HG02870 (cell line): ENCODE data around the gene CD200.
A peak's percentile ranks its signal among the peaks of the same experiment; 100 is the strongest.
"Not testable (repeated sequence)": the region's sequence is repeated elsewhere in the genome, so short reads cannot be mapped to it uniquely, and the experiment has no call there.

Source experiments
- ATAC-seq: cut with Tn5 transposase; IDR thresholded peaks from one replicate; pipeline ENCODE4 v1.9.1; 2021; ENCODE audit warnings: mild to moderate bottlenecking, moderate library complexity; ENCODE audit not compliant: unreplicated experiment

Gene CD200

DNA sequence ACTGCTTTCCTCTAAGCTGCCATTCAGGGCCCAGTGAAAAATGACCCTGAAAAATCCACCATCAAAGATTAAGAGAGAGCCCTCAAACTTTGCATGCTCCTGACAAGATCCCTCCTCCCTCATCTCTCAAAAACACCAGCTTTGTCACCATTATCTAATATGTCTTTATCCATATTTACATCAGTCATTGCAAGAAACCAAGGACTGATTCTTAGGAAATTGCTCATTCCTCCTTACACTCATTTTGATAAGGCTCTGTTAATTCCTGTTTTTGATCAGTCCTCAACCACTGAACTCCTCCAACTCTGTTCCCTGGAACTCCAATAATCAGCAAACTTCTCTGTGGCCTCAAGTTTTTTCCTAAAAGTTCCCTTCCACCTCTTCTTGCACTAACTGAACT lies 51.8 kb downstream of the CD200 start:
- no peak for ATAC-seq

DNA sequence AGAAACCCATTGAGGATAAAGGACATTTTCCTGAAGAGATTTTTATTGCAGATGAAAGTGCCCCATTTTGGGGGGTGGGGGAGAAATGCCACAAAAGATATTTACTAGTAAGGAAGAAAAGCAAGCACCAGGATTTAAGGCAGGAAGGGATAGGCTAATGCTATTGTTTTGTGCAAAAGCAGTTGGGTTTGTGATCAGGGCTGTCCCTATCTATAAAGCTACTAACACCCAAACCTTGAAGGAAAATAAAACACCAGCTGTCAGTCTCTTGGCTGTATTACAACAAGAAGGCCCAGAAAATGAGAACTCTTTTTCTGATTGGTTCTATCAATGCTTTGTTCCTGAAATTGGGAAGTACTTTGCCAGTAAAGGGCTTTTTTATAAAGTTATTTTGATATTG lies 56.0 kb downstream of the CD200 start:
- no peak for ATAC-seq

GRCh38 chr3:112389961-112390360 lies 57.0 kb downstream of the CD200 start:
- no peak for ATAC-seq

GRCh38 chr3:112390783-112391641 lies 58.1 kb downstream of the CD200 start:
- ATAC-seq, result peak; percentile 62

DNA sequence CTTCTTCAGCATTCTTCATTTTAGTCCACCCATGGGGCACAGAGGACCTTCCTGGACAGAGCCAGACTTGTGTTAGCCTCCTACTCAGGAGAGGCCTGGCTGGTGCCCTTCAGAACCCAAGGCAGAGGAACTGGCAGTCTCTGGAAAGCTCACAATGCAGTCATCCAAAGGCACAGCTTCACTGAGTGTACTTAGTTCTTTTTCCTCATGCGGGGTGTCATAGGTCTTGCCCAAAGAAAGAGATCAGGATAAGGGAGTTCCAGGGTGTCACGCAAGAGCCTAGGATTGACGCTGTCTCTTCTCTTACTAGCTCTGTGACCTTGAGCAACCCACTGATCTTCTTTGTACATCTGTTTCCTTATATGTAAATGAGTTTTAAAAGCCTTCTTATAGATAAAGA lies 58.7 kb downstream of the CD200 start:
- no peak for ATAC-seq

DNA sequence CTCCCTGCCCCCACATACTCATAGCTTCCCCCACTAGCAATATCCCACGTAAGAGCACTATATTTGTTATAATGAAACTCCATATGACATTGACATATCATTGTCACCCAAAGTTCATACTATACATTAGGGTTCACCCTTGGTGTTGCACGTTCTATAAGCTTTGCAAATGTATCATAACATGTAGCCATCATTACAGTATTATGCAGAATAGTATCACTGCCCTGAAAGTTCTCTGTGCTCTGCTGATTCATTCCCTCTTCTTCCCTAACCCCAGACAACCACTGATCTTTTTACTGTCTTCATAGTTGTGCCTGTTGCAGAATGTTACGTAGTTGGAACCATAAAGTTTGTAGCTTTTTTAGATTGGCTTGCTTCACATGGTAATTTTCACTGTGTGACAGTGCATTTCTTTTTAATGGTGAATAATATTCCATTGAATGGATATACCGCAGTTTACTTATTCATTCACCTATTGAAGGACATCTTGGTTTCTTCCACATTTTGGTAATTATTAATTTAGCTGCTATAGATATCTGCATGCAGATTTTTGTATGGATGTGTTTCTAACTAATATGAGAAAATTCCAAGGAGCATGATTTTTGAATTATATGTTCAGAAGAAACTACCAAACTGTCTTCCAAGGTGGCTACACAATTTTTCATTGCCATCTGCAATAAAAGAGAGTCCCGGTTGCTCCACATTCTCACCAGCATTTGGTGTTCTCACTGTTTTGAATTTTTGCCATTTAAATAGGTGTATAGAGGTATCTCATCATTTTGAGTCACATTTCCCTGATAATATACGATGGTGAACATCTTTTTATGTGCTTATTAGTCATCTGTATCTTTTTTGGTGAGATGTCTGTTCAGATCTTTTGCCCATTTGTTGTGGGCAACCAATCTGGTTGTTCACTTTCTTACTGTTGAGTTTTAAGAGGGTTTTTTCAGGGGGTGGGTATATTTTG lies 59.7 kb downstream of the CD200 start:
- ATAC-seq, result no peak

- no peak for ATAC-seq
These were observed 60.4 kb downstream of the CD200 start for GRCh38 chr3:112393360-112393728.

GRCh38 chr3:112394003-112394640 lies 61.2 kb downstream of the CD200 start:
- ATAC-seq, result no peak

DNA sequence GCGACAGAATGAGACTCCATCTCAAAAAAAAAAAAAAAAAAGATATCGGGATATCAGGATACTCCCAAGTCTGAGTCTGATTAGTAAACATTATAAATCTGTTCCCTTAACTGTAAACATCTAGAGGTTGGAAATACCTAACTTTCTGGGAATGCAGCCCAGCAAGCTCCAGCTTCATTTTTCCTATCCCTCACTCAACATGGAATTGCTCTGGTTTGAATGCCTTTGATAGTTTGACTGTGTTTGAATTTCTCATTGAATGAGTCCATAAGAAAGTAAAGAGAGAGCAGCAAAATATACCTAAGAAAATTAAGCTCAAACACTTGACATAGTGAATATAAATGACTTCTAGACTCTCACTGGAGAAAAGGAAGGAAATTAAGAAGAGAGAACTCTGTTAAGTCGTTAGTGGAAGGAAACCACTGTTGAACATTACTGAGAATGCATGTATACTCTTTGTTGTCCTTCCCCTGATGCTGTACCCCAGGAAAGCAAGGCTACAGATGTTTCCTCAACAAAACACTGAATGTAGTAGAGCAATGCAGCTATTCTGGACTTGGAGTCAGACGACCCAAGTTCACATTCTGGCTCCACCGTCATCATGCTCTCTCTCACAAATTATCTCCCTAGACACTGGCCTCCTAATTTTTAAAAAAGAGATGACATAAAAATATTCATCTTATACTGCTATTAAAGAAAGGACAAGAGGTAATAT lies 62.4 kb downstream of the CD200 start:
- no peak for ATAC-seq

DNA sequence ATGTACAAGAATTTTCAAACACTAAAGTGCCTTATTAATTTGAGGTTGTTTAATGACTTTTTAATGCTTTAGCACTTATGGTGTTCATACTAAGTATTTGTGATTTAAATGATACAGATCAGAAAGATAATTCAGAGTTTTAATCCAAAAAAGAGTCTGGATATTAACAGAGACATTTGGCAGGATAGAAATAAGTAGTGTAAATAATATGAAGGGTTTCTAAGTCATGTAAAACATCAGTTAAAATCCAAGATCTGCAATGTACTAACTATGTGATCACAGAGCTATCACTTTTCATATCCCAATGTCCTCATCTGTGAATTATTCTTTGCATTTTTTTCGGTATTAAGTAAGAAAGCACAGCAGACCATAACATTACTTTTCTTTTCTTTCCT lies 62.9 kb downstream of the CD200 start:
- ATAC-seq, result no peak

- ATAC-seq, result no peak
These were observed 64.6 kb downstream of the CD200 start for GRCh38 chr3:112397556-112397955.

DNA sequence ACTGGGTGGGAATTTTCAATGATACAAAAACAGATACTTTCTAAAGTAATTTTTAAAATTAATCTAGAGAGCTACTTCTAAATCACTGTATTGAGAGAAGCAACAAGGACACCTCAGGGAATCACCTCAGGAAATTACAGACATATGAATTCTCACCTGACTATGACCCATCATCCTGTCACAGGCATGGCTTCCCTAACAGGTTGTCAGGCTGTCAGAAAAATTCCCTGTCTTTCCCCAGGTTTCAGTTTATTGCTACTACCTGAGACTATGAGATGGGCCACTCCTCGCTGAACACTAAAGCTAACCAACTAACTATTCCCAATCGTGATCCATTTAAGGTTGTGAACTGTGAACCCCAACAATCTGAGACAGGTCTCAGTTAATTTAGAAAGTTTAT lies 66.1 kb downstream of the CD200 start:
- no peak for ATAC-seq

GRCh38 chr3:112399554-112399953 lies 66.6 kb downstream of the CD200 start:
- not testable (repeated sequence) for ATAC-seq

DNA sequence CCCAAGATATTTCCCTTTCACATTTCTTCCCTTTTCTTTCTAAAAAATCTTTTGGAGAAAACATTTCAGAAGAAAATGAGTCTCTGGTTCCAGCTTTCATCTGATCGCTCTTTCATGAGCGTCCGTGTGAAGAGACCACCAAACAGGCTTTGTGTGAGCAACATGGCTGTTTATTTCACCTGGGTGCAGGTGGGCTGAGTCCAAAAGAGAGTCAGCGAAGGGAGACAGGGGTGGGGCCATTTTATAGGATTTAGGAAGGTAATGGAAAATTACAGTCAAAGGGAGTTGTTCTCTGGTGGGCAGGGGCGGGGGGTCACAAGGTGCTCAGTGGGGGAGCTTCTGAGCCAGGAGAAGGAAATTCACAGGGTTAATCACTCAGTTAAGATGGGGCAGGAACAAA lies 67.4 kb downstream of the CD200 start:
- ATAC-seq, result not testable (repeated sequence)

DNA sequence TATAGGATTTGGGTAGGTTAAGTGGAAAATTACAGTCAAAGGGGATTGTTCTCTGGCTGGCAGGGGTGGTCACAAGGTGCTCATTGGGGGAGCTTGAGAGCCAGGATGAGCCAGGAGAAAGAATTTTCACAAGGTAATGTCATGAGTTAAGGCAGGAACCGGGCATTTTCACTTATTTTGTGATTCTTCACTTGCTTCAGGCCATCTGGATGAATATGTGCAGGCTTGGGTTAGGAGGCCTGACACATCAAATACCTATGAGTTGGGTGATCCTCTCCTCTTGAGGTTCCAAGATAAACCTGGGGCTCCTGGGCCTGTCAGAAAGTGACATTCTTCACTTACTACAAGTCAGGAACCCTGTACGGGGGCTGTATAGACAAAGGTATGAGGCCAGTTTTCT lies 68.7 kb downstream of the CD200 start:
- ATAC-seq, result no peak

DNA sequence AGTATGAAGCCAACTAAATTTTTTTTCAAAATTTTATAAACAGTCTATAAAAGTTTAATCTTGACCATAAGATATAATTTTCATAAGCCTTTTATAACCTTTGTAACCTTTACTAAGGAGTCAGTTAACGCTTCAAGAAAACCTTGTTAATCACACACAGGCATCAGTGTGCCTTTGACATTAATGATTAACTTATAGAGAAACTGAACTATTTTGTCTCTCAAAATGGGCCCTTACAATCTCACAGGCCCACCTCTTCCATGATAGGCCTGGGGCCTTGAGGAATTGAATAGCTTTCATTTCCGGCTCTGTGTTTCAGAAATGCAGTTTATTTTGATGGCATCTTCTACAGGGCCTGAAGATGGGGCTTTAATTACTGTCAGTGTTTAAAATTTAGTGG lies 70.1 kb downstream of the CD200 start:
- no peak for ATAC-seq

DNA sequence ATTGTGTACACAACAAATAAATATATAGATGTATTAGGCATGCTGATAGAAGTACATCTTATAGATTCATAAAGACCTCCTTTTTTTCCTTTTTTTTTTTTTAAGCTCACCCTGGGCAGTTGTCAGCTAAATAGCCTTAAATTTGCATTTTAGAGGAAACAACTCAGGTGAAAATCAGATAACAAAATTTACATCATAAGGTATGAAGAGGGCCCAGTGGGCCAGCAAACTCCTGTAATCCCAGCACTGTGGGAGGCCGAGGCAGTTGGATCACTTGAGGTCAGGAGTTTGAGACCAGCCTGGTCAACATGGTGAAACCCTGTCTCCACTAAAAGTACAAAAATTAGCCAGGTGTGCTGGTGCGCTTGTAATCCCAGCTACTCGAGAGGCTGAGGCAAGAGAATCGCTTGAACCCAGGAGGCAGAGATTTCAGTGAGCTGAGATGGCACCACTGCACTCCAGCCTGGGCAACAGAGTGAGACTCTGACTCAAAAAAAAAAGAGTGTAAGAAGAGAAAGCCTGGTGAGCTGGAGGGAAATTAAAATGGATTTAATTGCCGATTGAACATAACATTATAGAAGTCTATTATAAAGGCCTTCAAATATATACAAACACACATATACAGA lies 72.1 kb downstream of the CD200 start:
- ATAC-seq, result not testable (repeated sequence)

GRCh38 chr3:112405845-112406244 lies 72.9 kb downstream of the CD200 start:
- ATAC-seq, result peak; percentile 45

DNA sequence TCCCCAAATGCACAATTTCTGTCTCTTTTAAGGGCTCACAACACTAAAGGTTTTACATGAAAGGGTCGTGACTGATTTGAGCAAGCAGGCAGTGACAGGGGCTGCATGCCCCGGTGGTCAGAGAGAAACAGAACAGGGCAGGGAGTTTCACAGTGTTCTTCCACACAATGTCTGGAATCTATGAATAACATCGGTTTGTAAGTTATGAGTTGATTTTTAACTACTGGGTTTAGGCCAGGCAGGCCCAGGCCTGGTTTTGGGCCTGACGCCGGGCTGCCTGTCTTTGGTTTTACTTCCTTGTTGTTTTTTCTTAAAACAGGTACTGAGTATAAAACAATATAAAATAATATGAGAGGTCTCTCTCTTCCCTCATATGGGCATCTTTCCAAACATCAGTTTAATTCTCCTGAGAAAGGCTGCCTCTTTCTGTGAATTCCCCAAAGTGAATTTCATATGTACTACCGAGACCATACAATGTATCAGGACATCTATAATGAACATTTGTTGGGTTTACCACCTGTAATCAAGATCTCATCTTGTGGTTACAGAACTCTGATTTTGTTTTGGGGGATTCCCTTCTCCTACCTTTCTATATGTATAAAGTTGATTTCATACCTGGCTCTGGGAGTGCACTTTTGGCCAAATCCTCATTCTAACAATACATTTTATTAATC lies 74.4 kb downstream of the CD200 start:
- peak; percentile 49 for ATAC-seq
